ENCODE results near the gene TMEM175.
A peak's percentile ranks its signal among the peaks of the same experiment; 100 is the strongest.
"Not testable (repeated sequence)": the region's sequence is repeated elsewhere in the genome, so short reads cannot be mapped to it uniquely, and the experiment has no call there.

Gene TMEM175

GRCh38 chr4:930827-931193 is 1.4 kb upstream of the TMEM175 start:
- TF ChIP-seq, protein P1, sequence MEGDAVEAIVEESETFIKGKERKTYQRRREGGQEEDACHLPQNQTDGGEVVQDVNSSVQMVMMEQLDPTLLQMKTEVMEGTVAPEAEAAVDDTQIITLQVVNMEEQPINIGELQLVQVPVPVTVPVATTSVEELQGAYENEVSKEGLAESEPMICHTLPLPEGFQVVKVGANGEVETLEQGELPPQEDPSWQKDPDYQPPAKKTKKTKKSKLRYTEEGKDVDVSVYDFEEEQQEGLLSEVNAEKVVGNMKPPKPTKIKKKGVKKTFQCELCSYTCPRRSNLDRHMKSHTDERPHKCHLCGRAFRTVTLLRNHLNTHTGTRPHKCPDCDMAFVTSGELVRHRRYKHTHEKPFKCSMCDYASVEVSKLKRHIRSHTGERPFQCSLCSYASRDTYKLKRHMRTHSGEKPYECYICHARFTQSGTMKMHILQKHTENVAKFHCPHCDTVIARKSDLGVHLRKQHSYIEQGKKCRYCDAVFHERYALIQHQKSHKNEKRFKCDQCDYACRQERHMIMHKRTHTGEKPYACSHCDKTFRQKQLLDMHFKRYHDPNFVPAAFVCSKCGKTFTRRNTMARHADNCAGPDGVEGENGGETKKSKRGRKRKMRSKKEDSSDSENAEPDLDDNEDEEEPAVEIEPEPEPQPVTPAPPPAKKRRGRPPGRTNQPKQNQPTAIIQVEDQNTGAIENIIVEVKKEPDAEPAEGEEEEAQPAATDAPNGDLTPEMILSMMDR (IDR thresholded peaks at IDR 0.05; ENCODE audit: low read depth, low read length) = no peak
- no peaks in the 10 kb centered on the region; the same call in 1 of the 2 replicates for H3K4me1 ChIP-seq
- H3K27me3 ChIP-seq = no peaks in the 10 kb centered on the region
- no peaks in the 10 kb centered on the region for H3K9me3 ChIP-seq
- peak overlapping the region; percentile 96 for H3K4me3 ChIP-seq (ENCODE audit: low read depth, low read length)
- no peaks in the 10 kb centered on the region; the same call in 1 of the 2 replicates for H3K36me3 ChIP-seq
- DNase-seq = no peak

DNA sequence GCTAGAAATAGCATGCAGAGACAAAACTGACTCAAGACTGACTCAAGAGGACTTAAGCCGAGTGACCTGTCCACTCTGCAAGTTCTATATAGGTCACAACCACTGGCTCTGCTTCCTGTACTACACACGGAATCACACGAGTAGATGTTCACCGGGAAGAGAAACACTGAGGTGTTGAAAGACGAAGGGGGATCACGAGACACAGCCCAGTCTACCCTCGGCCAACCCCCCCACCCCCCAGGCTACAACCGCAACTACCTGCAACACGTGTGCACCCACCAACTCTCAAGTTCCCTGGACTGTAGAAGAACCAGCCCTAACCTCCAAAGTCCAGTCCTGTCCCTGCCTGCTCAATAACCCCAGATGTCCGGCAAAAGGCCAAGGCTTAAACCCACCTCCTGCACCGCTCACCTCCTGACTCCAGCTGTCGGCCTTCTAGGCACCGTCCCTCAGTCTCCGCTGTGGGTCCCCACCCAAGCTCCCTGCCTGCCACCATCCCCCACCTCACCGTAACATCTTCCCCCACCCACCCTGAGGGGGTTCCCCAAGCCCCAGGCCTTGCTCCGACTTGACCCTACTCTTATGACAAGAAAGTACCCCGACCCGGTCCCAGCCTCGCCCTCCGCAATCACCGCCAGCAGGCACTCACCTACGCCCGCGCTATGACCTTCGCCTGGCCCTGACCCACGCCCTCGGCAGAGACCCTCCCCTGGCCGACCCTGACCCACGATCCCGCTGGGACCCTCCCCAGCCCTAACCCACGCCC is 883 bp upstream of the TMEM175 start:
- TF ChIP-seq, protein P1 (IDR thresholded peaks at IDR 0.05; ENCODE audit: low read depth, low read length) = no peak
- no peak for DNase-seq
- Histone ChIP-seq H3K4me1 (no peaks in the 10 kb centered on the region; the same call in 1 of the 2 replicates), H3K9me3 (no peaks in the 10 kb centered on the region), H3K4me3 (ENCODE audit: low read depth, low read length) (peak overlapping the region; percentile 96), H3K36me3 (no peaks in the 10 kb centered on the region; the same call in 1 of the 2 replicates), H3K27me3 (no peaks in the 10 kb centered on the region)

DNA sequence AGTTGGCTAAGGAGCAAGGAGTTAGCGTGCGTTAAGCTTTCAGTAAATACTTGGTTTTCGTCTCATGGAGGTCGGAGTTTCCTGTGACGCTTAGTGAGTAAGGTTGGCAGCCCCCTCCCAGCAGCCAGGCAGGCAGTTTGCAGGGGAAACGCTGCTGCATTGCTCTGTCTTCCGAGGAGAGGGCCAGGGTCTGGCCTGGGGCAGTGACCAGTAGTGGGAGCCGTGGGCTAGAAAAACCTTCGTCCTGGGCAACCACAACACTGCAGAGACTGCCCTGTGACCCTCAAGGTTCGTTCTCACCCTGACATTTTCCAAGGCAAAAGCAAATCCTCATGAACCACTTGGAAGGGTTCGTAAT is 432 bp downstream of the TMEM175 start:
- Histone ChIP-seq H3K9me3 (no peaks in the 10 kb centered on the region), H3K4me3 (ENCODE audit: low read depth, low read length) (peak overlapping the region; percentile 96), H3K4me1 (no peaks in the 10 kb centered on the region; the same call in 1 of the 2 replicates), H3K36me3 (no peaks in the 10 kb centered on the region; the same call in 1 of the 2 replicates), H3K27me3 (no peaks in the 10 kb centered on the region)
- DNase-seq = no peak
- TF ChIP-seq, protein P1 (IDR thresholded peaks at IDR 0.05; ENCODE audit: low read depth, low read length) = peak; percentile 16; the same call in 1 of the 2 replicates

DNA sequence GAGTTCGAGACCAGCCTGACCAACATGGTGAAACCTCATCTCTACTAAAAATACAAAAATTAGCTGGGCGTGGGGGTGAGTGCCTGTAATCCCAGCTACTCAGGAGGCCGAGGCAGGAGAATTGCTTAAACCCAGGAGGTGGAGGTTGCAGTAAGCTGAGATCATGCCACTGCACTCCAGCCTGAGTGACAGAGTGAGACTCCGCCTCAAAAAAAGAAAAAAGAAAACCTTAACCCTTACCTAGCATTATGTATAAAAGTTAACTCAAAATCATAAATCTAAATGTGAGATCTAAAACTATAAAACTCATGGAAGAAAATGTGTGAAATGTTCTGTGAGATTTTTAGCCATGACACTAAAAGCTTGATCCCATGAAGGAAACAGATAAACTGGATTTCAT is 7.2 kb downstream of the TMEM175 start:
- H3K36me3 ChIP-seq; DNase-seq; H3K4me1 ChIP-seq; H3K27me3 ChIP-seq; H3K9me3 ChIP-seq; H3K4me3 ChIP-seq (ENCODE audit: low read depth, low read length): not testable (repeated sequence)

DNA sequence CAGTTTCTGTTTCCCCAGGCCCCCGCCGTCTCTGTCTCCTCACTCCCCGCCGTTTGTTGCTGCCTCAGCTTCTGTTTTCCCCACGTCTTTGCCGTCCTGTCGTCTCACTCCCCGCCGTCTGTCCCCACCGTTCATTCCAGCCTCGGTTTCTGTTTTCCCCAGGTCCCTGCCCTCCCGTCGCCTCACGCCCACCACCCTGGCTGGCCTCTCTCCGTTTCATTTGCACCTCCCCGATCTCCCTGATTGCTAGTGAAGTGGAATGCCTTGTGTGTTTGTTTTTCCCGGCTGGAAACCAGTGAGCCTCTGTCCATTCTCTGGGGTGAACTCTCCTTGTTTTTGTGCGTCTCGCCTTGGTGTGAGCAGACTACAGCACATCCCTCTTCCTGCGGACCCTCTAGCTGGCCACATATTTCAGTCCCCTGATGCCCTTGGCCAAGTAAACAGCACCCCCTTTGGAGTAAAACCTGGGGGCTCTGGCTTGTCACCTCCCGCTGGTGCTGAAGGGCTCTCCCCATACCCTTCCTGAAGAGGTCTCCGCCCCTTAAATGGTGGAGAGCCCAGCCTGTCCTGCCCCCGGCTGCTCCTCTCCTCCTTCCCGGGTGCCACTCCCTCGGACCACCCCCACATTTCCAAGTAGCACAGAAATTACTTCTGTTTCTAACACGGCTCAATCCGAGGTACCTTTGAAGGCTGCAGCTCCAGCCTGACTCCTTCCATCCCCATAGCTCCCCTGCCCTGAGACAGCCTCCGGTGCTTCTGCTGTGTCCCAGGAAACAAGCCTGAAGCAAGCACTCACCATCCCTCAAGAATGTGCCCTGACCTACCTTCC is 13.2 kb downstream of the TMEM175 start:
- DNase-seq = no peak
- TF ChIP-seq, protein P1 (IDR thresholded peaks at IDR 0.05; ENCODE audit: low read depth, low read length) = no peak
- H3K4me3 ChIP-seq (ENCODE audit: low read depth, low read length) = no peak overlapping the region

DNA sequence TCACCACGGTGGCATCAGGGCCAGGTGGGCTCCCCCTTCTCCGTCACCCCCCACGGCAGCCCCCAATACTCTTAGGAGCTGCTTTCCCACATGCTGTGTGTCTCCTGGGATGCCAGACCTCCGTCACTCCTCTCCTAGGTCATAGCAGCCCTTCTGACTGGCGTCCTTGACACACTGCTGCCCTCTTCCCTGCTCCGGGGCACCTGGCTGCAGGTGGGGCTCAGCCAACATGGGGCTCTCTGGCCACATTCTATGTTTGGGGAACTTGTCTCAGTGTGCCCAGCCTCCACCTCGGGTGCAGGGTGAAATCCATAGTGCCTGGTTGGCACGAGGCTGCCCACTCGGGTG is 13.8 kb downstream of the TMEM175 start:
- no peaks in the 10 kb centered on the region for H3K27me3 ChIP-seq
- no peaks in the 10 kb centered on the region for H3K9me3 ChIP-seq
- no peaks in the 10 kb centered on the region for H3K4me1 ChIP-seq
- TF ChIP-seq, protein P1 (IDR thresholded peaks at IDR 0.05; ENCODE audit: low read depth, low read length) = no peak
- H3K4me3 ChIP-seq (ENCODE audit: low read depth, low read length) = no peak overlapping the region
- no peaks in the 10 kb centered on the region for H3K36me3 ChIP-seq
- DNase-seq = no peak

More for the DNA sequence above, 13.2 kb downstream of the TMEM175 start:
- no peaks in the 10 kb centered on the region for H3K4me1 ChIP-seq
- no peaks in the 10 kb centered on the region for H3K36me3 ChIP-seq
- H3K27me3 ChIP-seq = no peaks in the 10 kb centered on the region
- H3K9me3 ChIP-seq = no peaks in the 10 kb centered on the region
